HG03575 (cell line): ENCODE data around the gene RRAS.
"Not testable (repeated sequence)": the region's sequence is repeated elsewhere in the genome, so short reads cannot be mapped to it uniquely, and the experiment has no call there.

Source experiments
- ATAC-seq: cut with Tn5 transposase; IDR thresholded peaks from one replicate; pipeline ENCODE4 v1.9.1; 2021; ENCODE audit not compliant: unreplicated experiment, insufficient number of reproducible peaks, low FRiP score; ENCODE audit errors: extremely low read depth

Gene RRAS

GRCh38 chr19:49637821-49638738 lies 1.9 kb downstream of the RRAS start:
- no peak for ATAC-seq

GRCh38 chr19:49636233-49636932 lies 3.6 kb downstream of the RRAS start:
- no peak for ATAC-seq

GRCh38 chr19:49635530-49636232 lies 4.3 kb downstream of the RRAS start:
- no peak for ATAC-seq

- not testable (repeated sequence) for ATAC-seq
These were observed 6.7 kb downstream of the RRAS start for GRCh38 chr19:49633273-49633672.

GRCh38 chr19:49632576-49632975 lies 7.4 kb downstream of the RRAS start:
- no peak for ATAC-seq

GRCh38 chr19:49631610-49632192 lies 8.2 kb downstream of the RRAS start:
- ATAC-seq, result no peak

GRCh38 chr19:49631014-49631588 lies 8.8 kb downstream of the RRAS start:
- ATAC-seq, result no peak

GRCh38 chr19:49629659-49630058 lies 10.3 kb downstream of the RRAS start:
- no peak for ATAC-seq

- no peak for ATAC-seq
These were observed 13.7 kb downstream of the RRAS start for GRCh38 chr19:49626226-49626625.

- ATAC-seq, result no peak
These were observed 14.7 kb downstream of the RRAS start for GRCh38 chr19:49624967-49625910.

- ATAC-seq, result not testable (repeated sequence)
These were observed 22.1 kb downstream of the RRAS start for GRCh38 chr19:49617860-49618259.

- no peak for ATAC-seq
These were observed 23.0 kb downstream of the RRAS start for GRCh38 chr19:49616945-49617344.

- ATAC-seq, result no peak
These were observed 23.4 kb downstream of the RRAS start for GRCh38 chr19:49616532-49616931.

- ATAC-seq, result no peak
These were observed 24.1 kb downstream of the RRAS start for GRCh38 chr19:49615861-49616260.

- no peak for ATAC-seq
These were observed 25.7 kb downstream of the RRAS start for GRCh38 chr19:49614096-49614833.

- no peak for ATAC-seq
These were observed 26.6 kb downstream of the RRAS start for GRCh38 chr19:49613374-49613773.

GRCh38 chr19:49609499-49610092 lies 30.3 kb downstream of the RRAS start:
- no peak for ATAC-seq
